Medulla oblongata (tissue), 1 donor: ENCODE measurements around the gene NGFR.

Source experiments
- DNase-seq: peaks from one replicate; pipeline ENCODE4 v3.0.0-alpha.2; 2015; ENCODE audit errors: extremely low spot score

NGFR gene, protein sequence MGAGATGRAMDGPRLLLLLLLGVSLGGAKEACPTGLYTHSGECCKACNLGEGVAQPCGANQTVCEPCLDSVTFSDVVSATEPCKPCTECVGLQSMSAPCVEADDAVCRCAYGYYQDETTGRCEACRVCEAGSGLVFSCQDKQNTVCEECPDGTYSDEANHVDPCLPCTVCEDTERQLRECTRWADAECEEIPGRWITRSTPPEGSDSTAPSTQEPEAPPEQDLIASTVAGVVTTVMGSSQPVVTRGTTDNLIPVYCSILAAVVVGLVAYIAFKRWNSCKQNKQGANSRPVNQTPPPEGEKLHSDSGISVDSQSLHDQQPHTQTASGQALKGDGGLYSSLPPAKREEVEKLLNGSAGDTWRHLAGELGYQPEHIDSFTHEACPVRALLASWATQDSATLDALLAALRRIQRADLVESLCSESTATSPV

DNA sequence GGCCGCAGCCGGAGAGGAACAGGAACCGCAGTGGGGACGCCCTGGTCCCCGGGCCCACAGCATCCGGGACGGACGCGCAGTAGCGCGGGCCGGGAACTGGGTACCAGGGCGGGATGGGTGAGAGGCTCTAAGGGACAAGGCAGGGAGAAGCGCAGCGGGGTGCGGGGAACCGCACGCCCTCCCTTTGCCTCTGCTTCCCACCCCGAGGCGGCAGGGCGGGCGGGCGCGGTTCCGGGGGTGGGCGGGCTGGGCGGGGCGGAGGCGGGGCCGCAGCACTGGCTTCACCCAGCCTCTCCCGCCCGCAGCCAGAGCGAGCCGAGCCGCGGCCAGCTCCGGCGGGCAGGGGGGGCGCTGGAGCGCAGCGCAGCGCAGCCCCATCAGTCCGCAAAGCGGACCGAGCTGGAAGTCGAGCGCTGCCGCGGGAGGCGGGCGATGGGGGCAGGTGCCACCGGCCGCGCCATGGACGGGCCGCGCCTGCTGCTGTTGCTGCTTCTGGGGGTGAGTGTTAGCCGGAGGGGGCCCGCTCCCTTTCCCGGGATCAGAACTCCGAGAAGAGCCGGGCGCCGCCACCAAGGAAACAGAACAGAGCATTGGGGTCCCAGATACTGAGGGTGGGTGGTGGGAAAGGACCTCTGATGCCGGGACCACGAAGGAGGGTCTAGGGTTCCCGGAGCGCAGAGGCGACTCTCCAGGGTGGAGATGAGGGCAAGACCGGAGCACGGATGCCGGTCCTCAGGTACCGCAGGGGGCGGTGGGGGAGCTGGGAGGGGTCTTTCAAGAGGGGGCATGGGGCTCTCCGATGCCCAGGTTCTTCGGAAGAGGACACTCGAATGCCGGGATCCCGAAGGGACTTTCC, at the start of gene NGFR:
Gene NGFR, plus strand, starts transcription at position 308 of the 856 bp plus-strand sequence. Its CDS starts 125 bp downstream, at position 433.
- peak; percentile 70 for DNase-seq

DNA sequence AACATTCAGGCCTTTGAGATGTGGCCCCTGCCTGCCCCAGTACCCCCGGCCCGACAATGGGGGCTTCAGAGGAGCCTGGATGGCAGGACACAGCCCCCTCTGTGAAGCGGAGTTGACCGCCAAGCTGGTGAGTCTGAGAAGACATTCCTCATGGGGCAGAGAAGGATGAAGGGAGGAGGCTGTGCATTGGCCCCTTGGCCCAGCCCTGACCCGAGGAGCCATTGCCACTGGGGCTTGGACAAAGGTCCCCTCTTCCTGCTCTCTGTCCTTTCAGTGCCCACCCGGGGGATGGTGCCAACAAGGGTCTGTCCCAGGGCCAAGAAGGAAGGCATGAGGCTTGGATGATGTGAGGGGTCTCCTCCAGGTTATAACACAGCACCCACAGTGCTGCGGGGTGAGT, 49.5 kb upstream of the NGFR start:
- DNase-seq, result no peak

DNA sequence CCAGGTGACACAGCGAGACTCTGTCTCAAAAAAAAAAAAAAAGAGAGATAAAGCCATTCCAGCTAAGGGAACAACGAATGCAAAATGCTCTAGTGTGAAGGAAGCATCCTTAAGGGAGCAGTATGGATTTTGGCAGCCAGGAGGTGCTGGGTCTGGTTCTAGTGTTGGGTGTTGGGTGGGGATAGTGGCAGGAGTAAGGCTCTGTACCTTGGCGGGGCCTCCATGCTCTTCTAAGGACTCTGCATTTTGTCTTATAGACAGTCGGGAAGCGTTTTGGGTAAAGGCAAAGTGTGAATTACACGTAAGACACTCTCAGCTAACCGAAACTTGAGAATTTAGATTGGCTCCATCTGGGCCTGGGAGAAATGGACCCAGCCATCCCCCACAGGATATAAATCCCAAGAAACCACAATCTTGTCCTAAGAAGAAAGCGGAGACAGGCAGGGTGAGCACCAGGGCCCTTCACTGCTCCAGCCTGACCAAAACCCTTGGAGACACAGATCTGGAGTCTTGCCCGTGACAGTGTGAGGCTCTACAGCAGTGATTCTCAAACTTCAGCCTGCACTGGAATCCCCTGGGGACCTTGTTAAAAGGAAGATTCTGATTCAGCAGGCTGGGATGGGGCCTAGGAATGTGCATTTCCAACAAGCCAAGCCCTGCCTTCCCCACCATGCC, 47.3 kb upstream of the NGFR start:
- no peak for DNase-seq

DNA sequence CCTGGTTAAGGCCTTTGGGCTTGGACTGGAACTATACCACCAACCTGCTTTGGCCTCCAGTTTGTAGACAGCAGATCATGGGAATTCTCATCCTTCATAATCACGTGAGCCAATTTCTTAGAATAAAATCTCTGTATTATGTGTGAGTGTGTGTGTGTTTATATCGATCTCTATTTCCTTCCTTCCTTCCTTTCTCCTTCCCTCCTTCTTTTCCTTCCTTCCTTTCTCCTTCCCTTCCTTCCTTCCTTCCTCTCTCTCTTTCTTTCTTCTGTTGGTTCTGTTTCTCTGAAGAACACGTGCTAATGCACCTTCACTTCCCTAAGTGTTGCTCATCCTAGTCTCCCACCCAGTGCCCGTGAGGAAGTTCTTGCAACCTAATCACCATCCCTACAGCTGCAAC, 44.9 kb upstream of the NGFR start:
- no peak for DNase-seq

DNA sequence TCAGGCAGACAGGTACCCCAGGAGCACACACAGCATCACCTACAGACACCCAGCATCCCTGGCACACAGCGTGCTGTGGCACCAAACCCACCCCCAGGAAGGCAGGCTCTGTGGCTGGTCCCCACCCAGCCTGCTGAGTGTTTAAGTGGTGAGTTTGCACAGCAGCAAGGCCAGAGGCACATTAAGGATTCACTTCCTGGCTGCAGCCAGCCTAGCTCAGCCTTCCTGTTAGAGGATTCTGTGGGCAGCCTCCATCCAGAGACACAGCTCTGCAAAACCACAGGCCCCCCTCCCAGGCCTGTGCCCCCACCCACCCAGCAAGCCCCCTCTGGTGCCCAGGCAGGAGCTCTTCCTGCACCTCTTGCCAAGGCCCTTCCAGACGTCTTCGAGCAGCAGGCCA, 44.4 kb upstream of the NGFR start:
- DNase-seq, result no peak

DNA sequence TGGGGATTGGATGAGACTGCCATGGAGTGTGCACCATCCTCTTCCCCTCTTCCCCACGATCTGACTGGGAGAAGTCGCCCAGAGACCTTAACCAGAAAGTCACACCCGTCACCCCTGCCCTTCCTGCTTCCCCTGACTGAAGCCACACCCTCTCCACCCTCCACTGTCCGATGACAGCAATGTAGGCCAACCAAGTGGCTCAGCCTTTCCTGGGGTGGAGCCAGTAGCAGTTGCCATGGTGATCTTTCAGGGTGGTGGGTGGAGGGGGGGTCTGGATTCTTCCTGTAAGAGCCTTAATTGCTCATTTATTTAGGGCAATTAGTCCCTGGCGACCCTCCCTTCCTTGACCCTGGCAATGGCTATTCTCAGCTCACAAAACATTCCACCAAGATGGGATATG, 42.9 kb upstream of the NGFR start:
- DNase-seq, result no peak

DNA sequence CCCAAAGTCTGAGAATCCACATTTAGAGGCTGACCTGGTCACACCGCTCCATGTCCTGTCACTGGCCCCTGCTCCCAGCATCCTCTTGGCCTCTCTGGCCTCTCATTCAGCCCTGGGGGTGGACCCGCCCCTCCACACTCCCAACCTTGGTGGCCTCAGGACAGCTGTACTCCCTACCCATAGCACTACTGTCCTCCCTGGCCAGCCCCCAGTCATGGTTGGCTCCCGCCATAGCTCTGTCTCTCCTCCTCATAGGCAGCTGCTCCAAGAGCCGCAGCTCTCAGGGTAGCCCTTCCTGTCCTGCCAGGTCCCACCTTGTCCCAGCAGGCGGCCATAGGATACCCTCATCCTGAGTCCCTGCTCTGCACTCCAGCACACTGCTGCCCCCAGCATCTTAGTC, 42.4 kb upstream of the NGFR start:
- no peak for DNase-seq

DNA sequence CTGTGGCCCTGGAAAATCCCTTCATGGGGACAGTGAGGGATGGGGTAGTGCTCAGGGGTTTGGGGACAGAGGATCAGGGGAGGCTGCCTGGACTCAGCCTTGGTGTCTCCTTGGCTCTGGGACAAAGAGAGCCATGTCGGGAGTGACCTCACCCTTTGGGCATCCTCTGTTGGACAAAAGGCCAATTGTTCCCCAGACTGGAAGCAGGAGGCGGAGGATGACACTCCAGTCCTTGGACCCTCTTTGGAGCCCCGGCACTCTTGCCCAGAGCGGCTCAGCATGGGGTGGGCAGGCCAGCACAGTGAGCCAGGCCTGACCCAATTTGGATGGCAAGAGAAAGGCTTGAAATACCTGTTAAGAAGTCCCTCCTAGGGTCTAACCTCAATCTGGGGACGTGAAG, 41.0 kb upstream of the NGFR start:
- DNase-seq, result peak; percentile 84

DNA sequence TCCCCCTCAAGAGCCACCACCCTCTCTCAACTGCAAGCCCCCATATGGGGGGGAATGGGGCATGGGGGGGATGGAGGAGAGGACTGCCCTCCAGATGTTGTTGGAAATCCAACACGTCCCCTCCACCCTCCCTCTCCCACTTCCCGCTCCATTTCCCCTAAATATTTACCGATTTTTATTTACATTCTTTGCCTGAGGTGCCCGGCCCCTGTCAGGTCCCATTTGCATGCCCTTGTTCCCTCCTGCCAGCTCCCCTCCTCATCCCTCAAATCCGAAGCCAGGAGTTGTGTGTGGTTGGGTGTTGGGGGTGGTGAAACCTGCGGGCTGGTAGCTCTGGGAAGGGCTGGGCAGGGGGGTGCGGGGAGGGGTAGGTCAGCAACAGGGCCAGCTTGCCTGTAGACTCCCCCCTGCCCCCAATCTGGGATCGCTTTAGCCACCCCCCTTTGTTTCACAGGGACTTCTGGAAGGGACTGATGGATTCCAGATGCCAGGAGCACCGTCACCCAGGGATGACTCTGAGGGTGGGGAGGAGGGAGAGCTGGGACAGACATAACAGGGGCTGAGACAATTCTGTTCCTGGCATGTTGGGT, 39.7 kb upstream of the NGFR start:
- no peak for DNase-seq

DNA sequence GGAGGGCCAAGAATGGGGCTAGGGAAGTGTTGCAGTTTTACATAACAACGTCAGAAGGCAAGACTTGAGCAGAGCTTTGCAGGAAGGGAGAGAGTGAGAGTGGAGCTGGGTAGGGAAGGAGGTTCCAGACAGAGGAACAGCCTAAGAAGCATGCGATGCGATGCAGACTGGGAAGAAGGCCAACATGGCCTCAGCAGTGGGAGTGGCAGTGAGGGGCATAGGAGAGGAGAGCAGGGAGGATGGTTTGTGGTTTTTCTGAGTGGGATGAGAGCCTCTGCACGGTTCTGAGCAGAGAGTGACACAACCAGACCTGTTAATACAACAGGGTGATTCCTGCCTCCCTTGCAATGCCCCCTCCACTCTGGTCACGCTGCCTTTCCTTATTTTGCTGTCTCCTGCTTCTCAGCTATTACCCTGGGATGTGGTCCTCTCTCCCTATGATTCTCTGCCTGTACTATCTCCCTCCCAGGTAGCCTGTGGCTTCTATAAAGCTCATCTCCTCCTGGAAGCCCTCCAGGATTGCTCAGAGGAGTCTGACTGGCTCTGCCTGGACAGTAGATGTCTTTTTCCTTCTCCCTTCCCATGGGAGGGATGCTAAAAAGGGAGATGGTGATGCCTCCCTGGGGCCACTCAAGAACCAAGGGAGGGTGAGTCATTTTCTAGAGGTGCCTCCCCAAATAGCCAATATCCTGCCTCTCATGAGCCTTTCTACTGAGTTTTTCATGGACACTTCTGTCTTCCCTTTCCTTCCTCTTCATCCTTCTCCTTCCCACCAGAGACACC, 38.7 kb upstream of the NGFR start:
- no peak for DNase-seq

DNA sequence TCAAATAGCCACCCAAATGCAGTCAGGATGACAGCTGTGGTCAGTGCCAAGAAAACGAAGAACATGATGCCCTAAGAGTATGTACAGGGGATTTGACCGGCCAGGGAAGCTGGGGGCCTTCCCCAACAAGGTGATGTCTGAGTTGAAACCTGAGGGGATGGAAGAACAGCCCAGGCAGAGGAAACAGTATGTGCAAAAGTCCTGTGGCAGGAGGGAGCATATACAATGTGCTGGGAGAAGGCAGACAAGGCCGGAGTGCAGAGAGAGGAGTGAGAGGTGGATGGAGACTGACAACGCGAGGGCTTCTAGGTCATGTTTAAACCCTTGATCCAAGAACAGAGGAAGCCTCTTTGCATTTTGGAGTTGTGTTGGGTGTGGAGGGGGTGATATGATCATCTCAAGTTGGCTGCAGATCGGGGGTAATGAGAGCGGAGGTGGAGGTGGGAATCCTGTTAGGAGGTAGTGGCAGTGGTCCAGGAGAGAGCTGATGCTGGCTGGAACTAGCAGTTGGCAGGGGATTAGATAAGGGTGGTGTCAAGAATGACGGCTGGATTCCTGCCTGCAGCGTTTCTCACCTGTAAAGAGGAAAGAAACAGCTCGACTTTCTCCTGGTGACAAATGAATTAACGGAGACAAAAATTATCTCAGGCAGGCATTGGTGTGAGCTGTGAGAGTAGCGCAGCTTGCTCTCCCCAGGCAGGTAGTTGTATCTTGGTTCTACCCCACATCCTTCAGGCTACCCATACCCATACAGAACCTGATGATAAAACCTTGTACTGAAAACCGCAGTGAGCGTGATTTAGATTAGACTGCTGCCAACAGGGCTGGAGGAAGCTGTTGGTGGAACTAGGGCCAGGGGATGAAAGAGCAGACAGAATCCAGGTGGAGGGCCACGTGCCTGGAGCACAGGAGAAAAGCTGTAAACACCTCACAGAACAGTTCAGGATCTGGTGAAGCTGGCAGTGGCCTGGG, 37.2 kb upstream of the NGFR start:
- DNase-seq, result no peak

DNA sequence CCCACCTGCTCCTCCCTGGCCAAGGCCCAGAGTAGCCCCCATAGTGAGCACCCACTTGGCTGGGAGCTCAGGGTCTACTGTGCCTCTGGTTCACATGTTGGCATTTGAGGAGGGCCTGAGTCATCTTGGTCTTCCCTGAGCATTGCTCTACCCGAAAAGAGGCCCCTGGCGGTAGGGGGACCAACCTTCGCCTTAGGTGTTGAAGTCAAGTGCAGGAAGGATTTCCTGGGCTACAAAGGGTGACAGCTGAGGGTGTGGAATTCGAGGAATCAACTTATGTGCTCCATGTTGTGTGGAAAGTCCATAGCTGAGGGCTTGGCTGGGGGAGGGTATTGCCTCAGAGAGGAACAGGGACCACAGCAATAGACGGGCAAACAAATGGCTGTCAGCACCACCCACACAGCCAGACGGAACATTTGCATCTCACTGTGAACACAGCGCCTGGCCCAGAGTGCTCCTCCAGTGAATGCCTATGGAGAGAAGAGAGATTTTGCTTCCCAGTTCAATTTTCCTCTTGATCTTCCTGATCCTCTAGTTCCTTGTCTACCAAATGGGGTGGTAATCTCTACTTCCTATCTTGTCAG, 35.6 kb upstream of the NGFR start:
- DNase-seq, result no peak

DNA sequence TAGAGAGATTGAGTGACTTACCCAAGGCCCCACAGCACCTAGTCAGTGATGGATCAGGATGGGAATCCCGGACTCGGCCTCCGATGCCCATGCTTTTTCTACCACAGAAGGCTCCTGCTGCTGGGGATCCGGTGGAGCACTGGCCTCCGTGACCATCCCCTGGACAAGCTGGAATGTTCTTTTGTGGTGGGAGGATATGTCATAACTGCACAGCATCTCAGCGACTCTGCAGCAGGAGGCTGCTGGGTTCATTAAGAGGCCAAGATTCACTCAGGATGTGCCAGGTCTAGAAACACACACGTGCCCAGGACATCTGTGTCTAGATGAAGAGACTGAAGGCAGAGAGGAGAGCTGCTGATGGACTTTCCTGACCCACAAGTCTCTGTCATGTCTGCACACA, 34.7 kb upstream of the NGFR start:
- no peak for DNase-seq

DNA sequence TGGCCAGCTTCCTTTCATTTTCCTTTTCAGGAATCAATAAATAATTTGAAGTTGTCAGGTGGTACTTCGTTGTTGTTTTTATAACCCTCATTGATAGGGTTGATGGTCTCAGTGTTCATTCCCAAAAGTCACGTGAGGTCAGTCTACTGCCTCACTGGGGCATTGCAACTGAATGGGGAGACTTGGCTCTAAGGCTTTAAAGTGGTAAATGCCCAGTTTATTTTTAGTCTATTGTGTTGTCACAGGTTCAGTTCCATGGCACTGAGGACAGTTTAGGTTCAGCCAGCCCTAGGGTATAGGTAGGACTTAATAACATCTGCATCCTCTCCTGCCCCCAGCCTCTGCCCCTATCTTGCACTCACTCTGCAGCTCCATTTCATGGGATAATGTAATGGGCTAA, 33.5 kb upstream of the NGFR start:
- DNase-seq, result no peak

DNA sequence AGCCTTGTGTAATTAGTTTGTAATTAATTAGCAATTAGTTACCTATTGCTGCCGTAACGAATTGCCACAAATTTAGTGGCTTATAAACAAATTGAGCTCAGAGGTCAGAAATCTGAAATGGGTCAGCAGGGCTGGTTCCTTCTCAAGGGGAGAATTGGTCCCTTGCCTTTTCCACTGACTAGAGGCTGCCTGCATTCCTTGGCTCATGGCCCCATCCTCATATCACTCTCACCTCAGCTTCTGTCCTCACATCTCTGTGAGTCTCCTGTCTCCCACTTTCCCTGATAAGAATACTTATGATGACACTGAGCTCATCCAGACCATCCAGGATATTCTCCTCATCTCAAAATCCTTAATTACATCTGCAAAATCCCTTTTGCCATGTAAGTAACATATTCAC, 31.0 kb upstream of the NGFR start:
- DNase-seq, result no peak

DNA sequence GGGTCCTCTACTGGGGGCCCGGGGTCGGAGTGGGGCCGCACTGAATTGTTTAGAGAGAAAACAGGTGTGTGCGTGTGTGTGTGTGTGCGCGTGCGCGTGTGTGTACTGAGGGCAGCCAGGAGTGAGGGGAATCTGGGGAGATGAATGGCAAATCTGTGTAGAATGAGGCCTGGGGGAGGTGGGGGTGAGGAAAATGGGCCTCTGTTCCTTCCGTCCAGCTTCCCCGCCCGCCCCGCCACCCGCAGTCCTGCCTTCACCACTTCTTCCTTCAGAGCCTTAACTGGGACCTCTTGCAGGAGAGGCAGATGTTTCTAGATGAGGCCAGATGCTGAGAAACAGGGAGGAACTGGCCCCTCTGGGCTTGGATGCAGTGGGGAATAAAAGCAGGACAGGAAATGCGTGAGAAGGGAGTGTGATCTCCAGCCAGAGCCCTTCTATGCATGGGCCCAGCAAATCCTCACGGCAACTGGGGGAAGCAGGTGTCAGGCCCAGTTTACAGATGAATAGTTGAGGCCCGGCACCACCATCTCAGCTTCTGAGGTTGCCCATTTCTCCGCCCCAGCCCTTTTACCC, 29.7 kb upstream of the NGFR start:
- no peak for DNase-seq

DNA sequence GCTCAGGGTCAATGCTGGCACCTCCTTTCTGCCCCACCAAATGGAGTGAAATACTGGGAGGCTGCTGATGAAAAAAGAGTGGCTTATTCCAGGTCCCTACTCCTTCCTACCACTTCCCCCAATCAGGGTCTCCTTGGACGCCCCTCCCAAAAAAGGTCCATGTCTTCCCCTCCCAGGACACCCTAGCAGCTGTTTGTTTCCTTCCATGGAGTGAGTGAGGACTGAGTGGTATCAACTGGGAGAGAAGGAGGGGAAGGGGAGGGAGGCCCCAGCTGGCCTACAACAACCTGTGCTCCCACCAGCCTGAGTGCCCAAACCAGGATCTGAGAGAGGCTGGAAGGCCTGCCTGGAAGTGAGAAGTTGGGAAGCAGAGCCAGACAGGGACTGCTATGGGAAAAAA, 28.7 kb upstream of the NGFR start:
- no peak for DNase-seq

DNA sequence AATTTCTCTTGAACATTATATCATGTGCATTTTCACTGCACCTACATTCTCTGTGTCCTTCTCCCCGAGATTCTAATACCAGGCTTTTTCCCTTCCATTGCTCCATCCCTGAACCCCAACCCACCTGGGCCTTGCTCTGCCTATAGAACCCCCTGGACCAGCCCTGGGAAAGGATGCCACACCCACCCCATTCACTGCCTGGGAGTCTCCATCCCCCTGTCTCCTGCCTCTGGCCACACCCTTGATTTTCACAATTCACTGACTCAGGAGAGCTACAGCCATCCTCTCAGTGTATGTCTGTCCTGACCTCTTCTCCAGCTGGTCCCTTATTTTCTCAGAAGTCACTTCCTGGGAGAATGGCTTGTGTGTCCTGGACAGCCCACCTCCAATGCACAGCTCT, 27.9 kb upstream of the NGFR start:
- no peak for DNase-seq

DNA sequence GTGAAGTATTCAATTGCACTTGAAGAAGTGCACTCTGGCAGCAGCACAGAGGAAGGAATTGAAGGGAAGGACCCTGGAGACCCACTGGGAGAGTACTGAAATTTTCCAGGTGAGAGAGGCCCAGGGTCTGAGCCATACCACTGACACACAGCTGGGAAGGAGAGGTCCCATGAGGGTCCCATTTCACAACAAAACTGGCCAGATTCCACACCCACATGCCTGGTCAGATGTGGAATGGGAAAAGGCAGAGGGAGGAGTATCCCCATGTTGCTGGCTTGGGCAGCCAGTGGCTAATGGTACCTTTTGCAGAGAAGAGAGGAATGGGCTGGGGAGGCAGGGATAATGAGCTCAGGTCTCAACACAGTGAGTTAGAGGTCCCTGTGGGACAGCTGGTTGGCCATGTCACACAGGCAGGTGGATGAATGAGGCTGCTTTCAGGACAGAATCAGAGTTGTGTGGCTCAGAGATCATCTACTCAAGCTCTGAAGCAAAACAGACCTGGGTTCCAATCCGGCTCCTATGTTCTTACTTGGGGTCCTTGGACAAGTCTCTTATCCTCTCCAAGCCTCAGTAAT, 26.2 kb upstream of the NGFR start:
- DNase-seq, result no peak
